Stimulated activated CD8-positive, alpha-beta memory T cell treated with anti-CD3 and anti-CD28 coated beads, Interleukin-15, amount 100 ng/mL, for 24 hours (primary cell): ENCODE measurements around the gene MLF2.
"Not testable (repeated sequence)": the region's sequence is repeated elsewhere in the genome, so short reads cannot be mapped to it uniquely, and the experiment has no call there.

Experiments used
- DNase-seq: peaks from one replicate; pipeline ENCODE4 v3.0.0-alpha.2; 2020; ENCODE audit warnings: low read depth

MLF2 gene

DNA sequence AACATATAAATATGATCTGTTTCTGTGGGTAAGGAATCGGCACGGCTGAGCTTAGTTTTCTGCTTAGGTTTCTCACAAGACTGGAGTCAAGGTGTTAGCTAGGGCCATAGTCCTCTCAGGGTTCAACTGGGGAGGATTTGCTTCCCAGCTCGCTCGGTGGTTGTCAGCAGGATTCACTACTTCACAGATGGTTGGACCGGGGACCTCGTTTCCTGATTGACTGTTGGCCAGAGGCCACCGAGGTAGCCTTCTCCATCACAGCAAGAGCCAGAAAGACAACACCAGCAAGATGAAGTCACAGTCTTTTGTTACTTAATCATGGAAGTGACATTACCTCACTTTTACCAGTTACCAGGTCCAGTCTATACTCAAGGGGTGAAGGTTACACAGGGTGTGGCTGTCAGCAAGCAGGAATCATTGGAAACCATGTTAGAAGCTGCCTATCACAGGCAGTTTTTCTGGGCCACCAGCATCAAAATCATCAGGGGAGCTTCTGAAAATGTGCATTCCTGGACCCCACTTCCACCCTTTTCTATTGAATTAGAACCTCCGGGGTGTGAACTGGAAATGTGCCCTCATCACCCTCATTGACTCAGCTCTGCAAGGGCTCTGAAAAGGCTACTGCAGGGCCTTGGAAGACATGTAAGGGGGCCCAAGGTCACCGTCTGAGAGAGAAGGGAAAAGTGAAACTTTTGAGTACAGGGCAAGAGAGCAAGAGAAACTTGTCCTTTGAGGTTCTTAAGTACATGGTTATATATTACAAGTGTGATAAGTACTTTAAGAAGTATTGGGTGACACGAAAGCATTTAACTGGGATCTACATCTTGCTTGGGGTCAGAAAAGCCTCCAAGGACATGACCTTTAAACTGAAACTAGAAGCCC, 18.2 kb downstream of the MLF2 start:
- DNase-seq: no peak

DNA sequence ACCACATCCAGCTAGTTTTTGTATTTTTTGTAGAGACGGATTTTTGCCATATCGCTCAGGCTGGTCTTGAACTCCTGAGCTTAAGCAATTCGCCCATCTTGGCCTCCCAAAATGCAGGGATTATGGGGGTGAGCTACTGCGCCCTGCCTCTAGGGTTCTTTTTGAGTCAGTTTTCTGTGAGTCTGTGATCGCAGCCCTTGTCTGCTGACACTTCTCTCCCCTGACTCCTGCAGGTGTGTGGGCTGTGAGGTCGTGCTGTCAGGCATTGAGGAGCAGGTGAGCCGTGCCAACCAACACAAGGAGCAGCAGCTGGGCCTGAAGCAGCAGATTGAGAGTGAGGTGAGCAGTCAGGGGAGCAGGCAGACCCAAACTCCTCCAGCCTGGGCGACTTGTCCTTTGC, 22.8 kb downstream of the MLF2 start:
- no peak for DNase-seq

DNA sequence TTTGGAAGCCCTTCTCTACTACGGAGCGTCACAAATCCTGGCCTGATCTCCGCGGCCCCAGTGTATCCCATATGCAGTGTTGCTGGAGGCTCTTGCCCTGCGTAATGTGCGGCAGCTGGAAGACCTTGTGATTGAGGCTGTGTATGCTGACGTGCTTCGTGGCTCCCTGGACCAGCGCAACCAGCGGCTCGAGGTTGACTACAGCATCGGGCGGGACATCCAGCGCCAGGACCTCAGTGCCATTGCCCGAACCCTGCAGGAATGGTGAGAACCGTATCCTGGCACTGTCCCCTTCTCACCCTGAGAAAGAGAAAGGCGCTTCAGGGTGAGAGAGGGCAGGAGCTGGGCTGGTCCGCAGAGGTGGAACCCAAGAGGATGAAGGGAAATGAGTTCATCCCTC, 23.8 kb downstream of the MLF2 start:
- no peak for DNase-seq

DNA sequence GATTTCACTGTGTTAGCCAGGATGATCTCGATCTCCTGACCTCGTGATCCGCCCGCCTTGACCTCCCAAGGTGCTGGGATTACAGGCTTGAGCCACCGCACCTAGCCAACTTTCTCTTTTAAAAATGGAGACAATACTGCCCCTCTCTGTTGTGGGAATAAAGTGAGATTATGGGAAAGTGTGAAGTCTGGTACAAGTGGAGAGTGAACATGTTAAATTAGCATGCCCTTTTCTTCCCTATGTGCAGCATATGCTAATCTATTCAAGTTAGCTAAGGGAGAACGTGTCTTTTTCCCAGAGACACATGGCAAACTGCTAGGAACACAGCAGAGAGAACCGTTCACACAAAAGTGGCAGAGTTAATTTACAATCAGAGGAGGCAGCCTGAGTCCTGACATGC, 27.6 kb downstream of the MLF2 start:
- DNase-seq: no peak

DNA sequence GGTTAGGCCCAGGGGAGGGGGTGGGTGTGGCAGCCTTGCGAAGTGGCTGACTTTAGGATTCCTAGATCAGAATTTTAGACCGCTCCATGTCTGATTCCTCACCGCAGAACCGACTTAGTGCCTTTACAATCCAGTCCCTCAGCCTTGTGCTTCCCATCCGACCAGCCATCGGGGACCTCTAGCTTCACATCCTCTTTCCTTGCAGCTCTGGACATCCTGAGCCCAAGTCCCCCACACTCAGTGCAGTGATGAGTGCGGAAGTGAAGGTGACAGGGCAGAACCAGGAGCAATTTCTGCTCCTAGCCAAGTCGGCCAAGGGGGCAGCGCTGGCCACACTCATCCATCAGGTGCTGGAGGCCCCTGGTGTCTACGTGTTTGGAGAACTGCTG, 28.5 kb downstream of the MLF2 start:
- peak; percentile 16 for DNase-seq

DNA sequence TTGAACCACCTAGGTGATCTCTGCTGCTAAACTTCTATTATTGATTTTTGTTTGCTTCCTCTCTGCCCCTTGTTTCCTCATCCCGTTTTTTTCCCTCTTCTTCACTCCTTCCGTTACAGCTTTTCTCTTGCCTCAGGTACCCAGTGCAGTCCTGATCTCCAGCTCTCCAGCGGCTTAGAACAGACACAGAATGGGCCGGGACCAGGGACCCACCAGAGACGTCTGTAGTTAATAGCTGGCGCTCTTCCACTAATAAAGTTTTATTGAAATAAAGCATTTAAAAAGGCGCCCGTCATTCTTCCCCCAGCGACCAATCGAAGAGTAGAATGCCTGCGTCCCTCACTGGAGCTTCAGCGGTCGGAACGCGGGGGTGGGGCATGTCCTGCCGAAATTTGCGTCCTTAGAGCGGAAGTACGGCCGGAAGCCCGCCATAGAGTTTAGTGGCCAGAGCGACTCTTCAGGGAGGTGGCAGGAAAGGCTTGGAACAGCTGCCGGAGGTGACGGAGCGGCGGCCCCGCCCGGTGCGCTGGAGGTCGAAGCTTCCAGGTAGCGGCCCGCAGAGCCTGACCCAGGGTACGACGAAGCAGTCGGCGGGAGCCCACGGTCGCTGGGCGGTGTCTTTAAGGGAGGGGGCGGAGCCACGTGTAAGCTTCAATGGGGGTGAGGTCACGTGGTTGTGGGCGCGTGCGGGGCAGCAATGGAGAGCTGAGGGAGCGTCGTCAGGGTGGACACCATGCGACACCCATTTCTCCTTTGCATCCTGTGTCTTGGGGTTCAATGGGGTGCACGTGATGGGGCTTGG, 29.1 kb downstream of the MLF2 start, which contains the start of gene COPS7A:
TSS of gene COPS7A (plus strand) at position 440 of the 802 bp plus-strand sequence. CDS start 611 bp downstream, outside the sequence.
- DNase-seq: peak; percentile 82

DNA sequence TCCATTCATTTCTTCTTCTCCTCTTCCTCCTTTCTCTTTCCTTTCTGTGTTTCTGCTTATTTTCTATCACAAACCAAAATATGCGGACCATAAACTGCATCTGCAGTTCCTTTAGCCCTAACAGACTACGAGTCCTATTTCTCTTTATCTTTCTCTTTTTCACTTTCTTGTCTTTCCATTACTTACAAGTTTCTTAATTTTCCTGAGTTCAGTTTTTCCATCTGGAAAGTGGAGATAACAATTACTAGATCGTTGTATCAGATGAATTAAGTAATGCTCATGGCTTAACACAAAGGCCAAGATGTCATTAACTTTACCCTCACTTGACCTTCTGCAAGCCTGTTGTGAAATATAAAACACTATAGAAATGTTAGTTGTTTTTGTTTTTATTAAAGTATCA, 30.1 kb downstream of the MLF2 start:
- DNase-seq: no peak

DNA sequence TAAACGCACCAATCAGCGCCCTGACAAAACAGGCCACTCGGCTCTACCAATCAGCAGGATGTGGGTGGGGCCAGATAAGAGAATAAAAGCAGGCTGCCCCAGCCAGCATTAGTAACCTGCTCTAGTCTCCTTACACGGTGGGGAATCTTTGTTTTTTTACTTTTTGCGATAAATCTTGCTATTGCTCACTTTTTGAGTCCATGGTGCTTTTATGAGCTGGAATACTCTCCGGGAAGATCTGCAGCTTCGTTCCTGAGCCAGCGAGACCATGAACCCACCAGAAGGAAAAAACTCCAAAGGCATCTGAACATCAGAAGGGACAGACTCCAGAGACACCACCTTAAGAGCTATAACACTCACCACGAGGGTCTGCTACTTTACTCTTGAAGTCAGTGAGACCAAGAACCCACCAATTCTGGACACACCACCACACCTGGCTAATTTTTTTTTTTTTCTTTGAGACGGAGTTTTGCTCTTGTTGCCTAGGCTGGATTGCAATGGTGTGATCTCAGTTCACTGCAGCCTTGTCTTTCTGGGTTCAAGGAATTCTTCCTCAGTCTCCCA, 36.0 kb downstream of the MLF2 start:
- DNase-seq: no peak

DNA sequence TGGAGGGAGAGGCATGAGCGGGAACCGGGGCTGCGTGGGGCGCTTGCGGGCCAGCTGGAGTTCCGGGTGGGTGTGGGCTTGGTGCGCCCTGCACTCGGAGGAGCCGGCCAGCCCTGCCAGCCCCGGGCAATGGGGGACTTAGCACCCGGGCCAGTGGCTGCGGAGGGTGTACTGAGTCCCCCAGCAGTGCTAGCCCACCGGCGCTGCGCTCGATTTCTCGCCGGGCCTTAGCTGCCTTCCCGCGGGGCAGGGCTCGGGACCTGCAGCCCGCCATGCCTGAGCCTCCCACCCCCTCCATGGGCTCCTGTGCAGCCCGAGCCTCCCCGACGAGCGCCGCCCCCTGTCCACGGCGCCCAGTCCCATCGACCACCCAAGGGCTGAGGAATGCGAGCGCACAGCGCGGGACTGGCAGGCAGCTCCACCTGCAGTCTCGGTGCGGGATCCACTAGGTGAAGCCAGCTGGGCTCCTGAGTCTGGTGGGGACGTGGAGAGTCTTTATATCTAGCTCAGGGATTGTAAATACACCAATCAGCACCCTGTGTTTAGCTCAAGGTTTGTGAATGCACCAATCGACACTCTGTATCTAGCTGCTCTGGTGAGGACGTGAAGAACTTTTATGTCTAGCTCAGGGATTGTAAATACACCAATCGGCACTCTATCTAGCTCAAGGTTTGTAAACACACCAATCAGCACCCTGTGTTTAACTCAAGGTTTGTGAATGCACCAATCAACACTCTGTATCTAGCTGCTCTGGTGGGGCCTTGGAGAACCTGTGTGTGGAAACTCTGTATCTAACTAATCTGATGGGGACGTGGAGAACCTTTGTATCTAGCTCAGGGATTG, 36.7 kb downstream of the MLF2 start:
- not testable (repeated sequence) for DNase-seq

DNA sequence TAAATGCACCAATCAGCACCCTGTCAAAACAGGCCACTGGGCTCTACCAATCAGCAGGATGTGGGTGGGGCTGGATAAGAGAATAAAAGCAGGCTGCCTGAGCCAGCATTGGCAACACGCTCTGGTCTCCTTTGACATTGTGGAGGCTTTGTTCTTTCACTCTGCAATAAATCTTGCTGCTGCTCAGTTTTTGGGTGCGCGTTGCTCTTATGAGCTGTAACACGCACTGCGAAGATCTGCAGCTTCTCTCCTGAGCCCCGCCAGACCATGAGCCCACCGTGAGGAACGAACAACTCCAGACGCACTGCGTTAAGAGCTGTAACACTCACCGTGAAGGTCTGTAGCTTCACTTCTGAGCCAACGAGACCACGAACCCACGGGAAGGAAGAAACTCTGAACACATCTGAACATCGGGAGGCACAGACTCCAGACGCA, 44.0 kb downstream of the MLF2 start:
- DNase-seq: no peak

DNA sequence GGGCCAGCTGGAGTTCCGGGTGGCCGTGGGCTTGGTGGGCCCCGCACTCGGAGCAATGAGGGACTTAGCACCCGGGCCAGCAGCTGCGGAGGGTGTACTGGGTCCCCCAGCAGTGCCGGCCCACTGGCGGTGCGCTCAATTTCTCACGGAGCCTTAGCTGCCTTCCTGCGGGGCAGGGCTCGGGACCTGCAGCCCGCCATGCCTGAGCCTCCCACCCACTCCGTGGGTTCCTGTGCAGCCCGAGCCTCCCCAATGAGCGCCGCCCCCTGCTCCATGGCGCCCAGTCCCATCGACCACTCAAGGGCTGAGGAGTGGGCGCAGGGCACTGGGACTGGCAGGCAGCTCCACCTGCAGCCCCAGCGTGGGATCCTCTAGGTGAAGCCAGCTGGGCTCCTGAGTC, 44.6 kb downstream of the MLF2 start:
- not testable (repeated sequence) for DNase-seq

DNA sequence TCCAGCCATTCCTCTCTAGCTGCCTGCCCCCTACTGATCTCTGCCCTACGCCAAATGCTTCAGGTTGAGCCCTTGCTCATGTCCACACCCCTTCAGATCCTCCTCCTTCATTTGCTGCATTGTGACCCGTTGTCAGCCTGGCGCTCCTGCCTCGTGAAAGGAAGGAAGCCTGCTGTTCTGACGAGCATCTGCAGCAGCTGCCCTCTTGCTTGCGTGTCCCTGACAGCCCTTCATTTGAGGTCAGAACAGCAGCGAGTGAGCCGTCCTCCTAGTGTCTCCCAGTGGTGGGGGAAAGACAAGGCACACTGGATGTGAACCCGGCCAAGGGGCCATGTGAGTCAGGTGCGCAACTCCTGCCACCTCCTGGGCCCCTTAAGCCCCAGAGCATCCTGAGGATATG, 49.3 kb downstream of the MLF2 start:
- DNase-seq: no peak

DNA sequence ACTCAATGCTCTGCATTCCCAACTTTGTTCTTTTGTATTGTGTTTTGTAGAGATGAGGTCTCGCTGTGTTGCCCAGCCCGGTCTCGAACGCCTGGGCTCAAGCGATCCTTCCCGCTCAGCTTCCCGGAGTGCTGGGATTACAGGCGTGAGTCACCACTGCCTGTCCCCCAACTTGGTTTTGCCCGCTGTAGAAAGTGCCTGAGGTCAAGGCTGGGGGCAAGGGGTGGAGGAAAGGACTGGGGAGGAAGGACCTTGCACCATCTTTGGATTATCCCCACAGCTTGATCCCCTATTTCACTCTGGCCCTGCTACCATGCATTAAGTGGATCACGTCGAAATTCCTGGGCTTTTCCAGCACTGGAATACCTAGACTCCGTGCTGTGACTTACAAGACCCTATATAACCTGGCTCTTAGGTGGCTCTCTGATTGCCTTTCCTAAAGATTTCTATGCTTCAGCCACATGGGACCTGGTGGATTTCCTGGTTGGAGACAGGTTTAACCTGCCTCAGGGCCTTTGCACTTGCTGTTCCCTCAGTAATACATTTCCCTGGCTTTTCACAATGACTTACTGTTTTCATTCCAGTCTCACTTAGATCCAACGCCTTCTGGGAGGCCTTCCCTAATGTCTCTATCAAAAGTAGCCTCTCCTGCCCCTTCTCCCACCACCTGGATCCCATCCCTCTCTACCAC, 51.7 kb downstream of the MLF2 start:
- no peak for DNase-seq

DNA sequence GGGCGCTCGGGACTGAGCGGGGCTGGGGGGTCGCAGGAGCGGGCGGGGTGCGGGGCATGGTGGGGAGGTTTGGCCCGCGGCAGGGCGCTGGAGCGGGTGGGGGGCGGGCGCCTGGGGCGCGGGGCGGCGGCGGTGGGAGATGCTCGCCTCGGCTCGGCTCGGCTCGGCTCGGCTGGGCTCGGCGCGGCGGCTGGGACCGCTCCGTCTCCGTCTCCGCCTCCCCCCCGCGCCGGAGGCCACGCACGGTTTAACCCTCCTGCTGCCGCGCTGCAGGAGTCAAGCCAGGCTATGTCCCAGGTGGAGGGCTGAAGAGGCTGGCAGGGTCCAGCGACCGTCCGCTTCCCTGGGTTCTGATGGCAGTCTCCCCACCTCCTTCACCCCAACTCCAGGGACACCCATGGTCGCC, 52.3 kb downstream of the MLF2 start, which contains the start of gene PIANP:
TSS of gene PIANP (minus strand) at position 170 of the 406 bp plus-strand sequence. CDS start 2,754 bp downstream, outside the sequence.
- DNase-seq: no peak

DNA sequence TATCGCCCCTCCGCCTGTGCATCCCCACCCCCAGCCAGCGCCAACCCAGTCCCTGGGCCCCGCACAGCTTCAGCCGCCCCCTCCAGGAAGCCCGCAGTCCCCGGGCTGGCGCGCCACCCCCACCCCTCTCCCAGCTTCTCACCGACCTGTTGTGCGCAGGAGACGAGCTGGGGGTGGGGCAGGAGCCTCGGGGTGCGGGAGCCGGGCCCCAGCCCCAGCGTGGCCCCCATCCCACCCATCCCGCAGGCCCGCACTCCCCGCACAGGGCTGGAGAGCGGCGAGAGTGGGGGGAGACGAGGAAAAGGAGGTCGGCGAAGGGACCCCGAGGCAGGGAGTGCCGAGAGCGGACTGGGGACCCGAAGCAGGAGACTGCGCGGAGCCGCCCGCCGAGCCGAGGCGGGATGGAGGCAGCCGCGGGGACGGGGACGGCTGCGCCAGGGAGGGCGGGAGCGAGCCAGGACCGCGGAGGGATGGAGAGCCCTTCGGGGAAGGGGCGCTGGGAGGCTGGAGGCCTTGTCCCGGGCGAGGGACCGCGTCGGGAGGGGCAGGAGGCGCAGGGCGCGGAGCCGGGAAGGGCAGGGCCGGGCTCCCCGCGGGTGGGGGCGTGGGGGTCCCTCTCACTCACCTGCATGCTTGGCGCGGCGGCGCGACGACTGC, 52.8 kb downstream of the MLF2 start:
- no peak for DNase-seq

DNA sequence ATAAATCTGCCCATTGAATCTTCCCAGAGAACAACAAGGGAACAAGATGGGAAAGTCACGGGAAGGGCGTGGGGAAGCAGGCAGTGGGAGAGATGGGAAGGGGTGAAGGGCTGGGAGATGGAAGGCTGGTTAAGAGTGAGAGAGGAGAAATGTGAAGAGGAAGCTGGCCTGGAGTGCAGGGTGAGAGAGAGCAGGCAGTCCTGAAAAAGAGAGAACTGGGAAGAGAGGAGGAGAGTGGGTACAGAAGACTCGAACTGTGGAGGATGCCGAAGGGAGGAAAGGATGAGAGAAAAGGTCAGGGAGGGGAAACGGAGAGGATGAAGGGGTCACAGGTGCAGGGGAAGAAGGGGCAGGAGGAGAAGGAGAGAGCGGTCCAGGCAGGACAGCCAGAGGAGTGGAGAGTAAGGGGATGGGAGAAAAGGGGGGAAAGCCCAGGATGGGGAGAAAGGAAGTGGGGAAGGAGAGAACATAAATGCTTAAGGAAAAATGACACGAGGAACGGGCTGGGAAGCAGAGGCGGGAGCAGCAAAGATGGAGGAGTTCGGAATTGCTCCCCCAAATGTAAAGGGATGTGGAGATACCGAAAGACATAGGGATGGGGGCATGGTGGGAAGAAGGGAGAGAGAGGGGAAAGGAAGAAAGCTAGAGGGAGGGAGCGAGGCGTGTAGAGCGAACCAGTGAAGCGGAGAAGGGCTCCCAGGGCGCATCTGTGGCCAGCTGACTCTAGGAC, 53.5 kb downstream of the MLF2 start:
- no peak for DNase-seq

DNA sequence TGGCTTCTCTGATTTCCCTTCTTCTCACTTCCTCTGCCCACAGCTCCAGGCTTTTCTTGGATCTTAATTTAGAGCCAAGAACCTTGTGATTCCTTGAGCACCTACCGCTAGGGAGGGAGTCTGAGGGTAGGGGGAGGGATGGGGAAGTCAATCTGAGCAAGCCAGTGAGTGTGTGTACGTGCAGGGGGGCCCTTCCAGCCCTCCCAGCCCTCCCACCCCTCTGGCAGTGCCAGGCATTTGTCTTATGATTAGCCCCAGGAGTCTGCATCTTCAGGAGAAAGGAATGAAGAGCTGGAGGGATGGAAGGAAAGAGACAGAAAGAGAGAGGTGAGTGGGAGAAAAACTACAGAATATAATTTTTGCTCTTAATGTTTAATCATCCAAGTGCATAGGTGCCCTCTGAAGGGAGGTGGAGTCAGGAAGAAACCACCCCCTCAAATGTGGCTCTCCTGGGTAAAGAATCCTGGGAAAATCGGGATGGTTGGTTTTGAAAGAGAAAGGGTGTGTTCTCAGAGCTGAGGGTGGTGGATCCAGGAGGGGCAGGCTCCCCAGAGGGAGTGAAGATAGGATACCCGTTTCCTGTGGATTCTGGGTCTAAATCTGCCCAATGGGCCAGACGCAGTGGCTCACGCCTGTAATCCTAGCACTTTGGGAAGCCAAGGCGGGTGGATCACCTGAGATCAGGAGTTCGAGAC, 54.4 kb downstream of the MLF2 start:
- no peak for DNase-seq
